Brain microvascular endothelial cell (primary cell): ENCODE measurements around the gene POC1B.

ENCODE experiments used
- DNase-seq: peaks from one replicate; pipeline ENCODE4 v3.0.0-alpha.2; 2020
- H3K27ac ChIP-seq: fragments of 250-450 bp; sonication (Bioruptor Pico); 2 replicates; pipeline ENCODE4 v1.5.1; 2020; ENCODE audit warnings: mild to moderate bottlenecking, moderate library complexity
- H3K27me3 ChIP-seq: fragments of 250-450 bp; sonication (Bioruptor Pico); replicated peaks from 2 replicates; pipeline ENCODE4 v1.5.1; 2020; ENCODE audit warnings: mild to moderate bottlenecking
- H3K36me3 ChIP-seq: fragments of 250-450 bp; sonication (Bioruptor Pico); replicated peaks from 2 replicates; pipeline ENCODE4 v1.5.1; 2020; ENCODE audit warnings: mild to moderate bottlenecking
- H3K4me3 ChIP-seq: 2 replicates; pipeline ENCODE4 v1.5.1; 2011; ENCODE audit warnings: low read depth, mild to moderate bottlenecking, control low read depth, low read length, moderate library complexity
- CTCF ChIP-seq: IDR thresholded peaks from 2 replicates; pipeline ENCODE4 v1.5.1; 2011; ENCODE audit warnings: low read depth, mild to moderate bottlenecking, moderate library complexity, low read length, control low read depth, inconsistent platforms; ENCODE audit errors: missing control alignments
- in situ Hi-C: cut with HindIII; loops from 2 replicates; pipeline ENCODE4 v1.10.0; 2017; ENCODE audit warnings: low sequenced_read_pairs, low pct_ligation_motif_present

The POC1B gene

GRCh38 chr12:89414851-89415250 is 111.0 kb downstream of the POC1B start:
- H3K36me3 ChIP-seq = no peaks in the 10 kb centered on the region
- H3K27me3 ChIP-seq = no peaks in the 10 kb centered on the region
- H3K27ac ChIP-seq = no peak overlapping the region
- no peak overlapping the region for H3K4me3 ChIP-seq
- TF ChIP-seq CTCF = no peak
- in situ Hi-C loops = no loop called here
- DNase-seq = no peak

GRCh38 chr12:89414322-89414721 is 111.5 kb downstream of the POC1B start:
- in situ Hi-C loops = no loop called here
- Histone ChIP-seq H3K27me3 (no peaks in the 10 kb centered on the region), H3K27ac (no peak overlapping the region), H3K36me3 (no peaks in the 10 kb centered on the region), H3K4me3 (no peak overlapping the region)
- TF ChIP-seq CTCF = no peak
- DNase-seq = no peak

- no peak for DNase-seq
- no peaks in the 10 kb centered on the region for H3K27me3 ChIP-seq
- H3K4me3 ChIP-seq = no peak overlapping the region
- in situ Hi-C loops = no loop called here
- no peak for TF ChIP-seq CTCF
- no peak overlapping the region for H3K27ac ChIP-seq
- no peaks in the 10 kb centered on the region for H3K36me3 ChIP-seq
Measured at GRCh38 chr12:89413234-89413633, 112.6 kb downstream of the POC1B start.

- H3K36me3 ChIP-seq = no peaks in the 10 kb centered on the region
- H3K27ac ChIP-seq = no peak overlapping the region
- TF ChIP-seq CTCF = no peak
- DNase-seq = no peak
- in situ Hi-C loops = no loop called here
- no peak overlapping the region for H3K4me3 ChIP-seq
- no peaks in the 10 kb centered on the region for H3K27me3 ChIP-seq
Measured at GRCh38 chr12:89412665-89413064, 113.2 kb downstream of the POC1B start.

- no peak for DNase-seq
- no peak for TF ChIP-seq CTCF
- in situ Hi-C loops = no loop called here
- Histone ChIP-seq H3K27me3 (no peaks in the 10 kb centered on the region), H3K4me3 (no peak overlapping the region), H3K36me3 (no peaks in the 10 kb centered on the region), H3K27ac (no peak overlapping the region)
Measured at GRCh38 chr12:89411846-89412245, 114.0 kb downstream of the POC1B start.

GRCh38 chr12:89411234-89411633 is 114.6 kb downstream of the POC1B start:
- in situ Hi-C loops = no loop called here
- no peak overlapping the region for H3K4me3 ChIP-seq
- DNase-seq = no peak
- H3K36me3 ChIP-seq = no peaks in the 10 kb centered on the region
- H3K27me3 ChIP-seq = no peaks in the 10 kb centered on the region
- no peak overlapping the region for H3K27ac ChIP-seq
- no peak for TF ChIP-seq CTCF
